ENCODE results near the gene SOHLH1.

The SOHLH1 gene

GRCh38 chr9:135729480-135729879, 30.2 kb upstream of the SOHLH1 start:
- no peak for DNase-seq

- DNase-seq, result no peak
These were observed 29.3 kb upstream of the SOHLH1 start for GRCh38 chr9:135728436-135729110.

GRCh38 chr9:135727257-135727875, 28.1 kb upstream of the SOHLH1 start:
- no peak for DNase-seq

GRCh38 chr9:135726138-135726853, 27.0 kb upstream of the SOHLH1 start:
- DNase-seq, result no peak

GRCh38 chr9:135724186-135724787, 25.0 kb upstream of the SOHLH1 start:
- DNase-seq, result no peak

GRCh38 chr9:135722365-135722764, 23.1 kb upstream of the SOHLH1 start:
- no peak for DNase-seq

GRCh38 chr9:135719472-135719871, 20.2 kb upstream of the SOHLH1 start:
- DNase-seq, result no peak

- DNase-seq, result no peak
These were observed 19.3 kb upstream of the SOHLH1 start for GRCh38 chr9:135718616-135719015.

- DNase-seq, result no peak
These were observed 18.1 kb upstream of the SOHLH1 start for GRCh38 chr9:135717410-135717809.

GRCh38 chr9:135716045-135716444, 16.8 kb upstream of the SOHLH1 start:
- no peak for DNase-seq

- DNase-seq, result no peak
These were observed 15.8 kb upstream of the SOHLH1 start for GRCh38 chr9:135715056-135715595.

- DNase-seq, result no peak
These were observed 15.2 kb upstream of the SOHLH1 start for GRCh38 chr9:135714242-135715055.

GRCh38 chr9:135712613-135713295, 13.5 kb upstream of the SOHLH1 start:
- DNase-seq, result no peak

- no peak for DNase-seq
These were observed 12.6 kb upstream of the SOHLH1 start for GRCh38 chr9:135711881-135712280.

- no peak for DNase-seq
These were observed 12.1 kb upstream of the SOHLH1 start for GRCh38 chr9:135711391-135711790.

GRCh38 chr9:135708164-135708563, 8.9 kb upstream of the SOHLH1 start:
- DNase-seq, result no peak

GRCh38 chr9:135707252-135708138, 8.2 kb upstream of the SOHLH1 start:
- DNase-seq, result no peak

- no peak for DNase-seq
These were observed 7.0 kb upstream of the SOHLH1 start for GRCh38 chr9:135706288-135706687.

GRCh38 chr9:135705376-135705775, 6.1 kb upstream of the SOHLH1 start:
- DNase-seq, result no peak

GRCh38 chr9:135704483-135704882, 5.2 kb upstream of the SOHLH1 start:
- DNase-seq, result no peak

GRCh38 chr9:135703726-135704125, 4.4 kb upstream of the SOHLH1 start:
- DNase-seq, result no peak

All from activated naive CD4-positive, alpha-beta T cell treated with anti-CD3 and anti-CD28 coated beads, Interleukin-2, amount 50 U/mL, for 16 hours (primary cell).